Esophagus mucosa (tissue), 1 donor: ENCODE results near the gene PGAM5. TPM values are rescaled to one million over a fixed set of nuclear protein-coding genes. Genes with fewer than 3 reads are reported as not detected.
"Not testable (repeated sequence)": the region's sequence is repeated elsewhere in the genome, so short reads cannot be mapped to it uniquely, and the experiment has no call there.

ENCODE experiments used
- ATAC-seq: fragments of 200-7000 bp; cut with Tn5 transposase; one replicate; pipeline ENCODE4 v1.9.1; 2020
- total RNA-seq: library from RNA; stranded (reverse); gene quantifications from one replicate; pipeline ENCODE4 v1.2.4, GENCODE V29; 2023
- donor health status: DM: yes; HTN: yes; CAD: no.

PGAM5 gene
- total RNA-seq, 1 donor from 2014 or later: 49.8 TPM

GRCh38 chr12:132753670-132754069 is 43.0 kb downstream of the PGAM5 start:
- not testable (repeated sequence) for ATAC-seq

GRCh38 chr12:132754160-132754932 is 43.7 kb downstream of the PGAM5 start:
- ATAC-seq: no peak

GRCh38 chr12:132758825-132759224 is 48.2 kb downstream of the PGAM5 start:
- ATAC-seq: not testable (repeated sequence)

GRCh38 chr12:132759359-132759758 is 48.7 kb downstream of the PGAM5 start:
- no peak for ATAC-seq

- ATAC-seq: peak; percentile 44
Measured at GRCh38 chr12:132761032-132761920, 50.6 kb downstream of the PGAM5 start, which contains the start of gene ANKLE2. Gene ANKLE2, minus strand, starts transcription at chr12:132761832. Its CDS starts 34 bp downstream, at chr12:132761798.

- peak; percentile 92 for ATAC-seq
Measured at GRCh38 chr12:132761921-132762583, 51.4 kb downstream of the PGAM5 start.

- ATAC-seq: no peak
Measured at GRCh38 chr12:132764231-132764630, 53.6 kb downstream of the PGAM5 start.

DNA sequence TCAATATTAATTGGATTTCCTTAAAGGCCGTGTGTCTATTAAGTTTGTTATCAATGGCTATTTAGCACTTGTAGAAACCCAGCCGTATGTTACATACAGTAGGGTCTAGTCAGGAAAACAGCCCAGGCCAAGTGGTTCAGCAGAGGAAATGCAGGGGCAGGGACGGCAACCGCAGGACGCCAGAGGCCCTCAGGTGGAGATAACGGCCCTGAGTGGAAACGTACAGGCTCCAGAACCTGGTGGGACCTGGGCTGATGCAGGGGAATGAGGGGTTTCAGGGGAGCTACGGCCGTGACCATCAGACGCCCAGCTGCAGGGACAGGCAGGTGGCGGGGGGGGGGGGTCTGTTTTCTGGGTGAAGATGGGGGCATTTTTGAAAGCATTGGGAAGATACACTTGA is 54.7 kb downstream of the PGAM5 start:
- ATAC-seq: no peak

DNA sequence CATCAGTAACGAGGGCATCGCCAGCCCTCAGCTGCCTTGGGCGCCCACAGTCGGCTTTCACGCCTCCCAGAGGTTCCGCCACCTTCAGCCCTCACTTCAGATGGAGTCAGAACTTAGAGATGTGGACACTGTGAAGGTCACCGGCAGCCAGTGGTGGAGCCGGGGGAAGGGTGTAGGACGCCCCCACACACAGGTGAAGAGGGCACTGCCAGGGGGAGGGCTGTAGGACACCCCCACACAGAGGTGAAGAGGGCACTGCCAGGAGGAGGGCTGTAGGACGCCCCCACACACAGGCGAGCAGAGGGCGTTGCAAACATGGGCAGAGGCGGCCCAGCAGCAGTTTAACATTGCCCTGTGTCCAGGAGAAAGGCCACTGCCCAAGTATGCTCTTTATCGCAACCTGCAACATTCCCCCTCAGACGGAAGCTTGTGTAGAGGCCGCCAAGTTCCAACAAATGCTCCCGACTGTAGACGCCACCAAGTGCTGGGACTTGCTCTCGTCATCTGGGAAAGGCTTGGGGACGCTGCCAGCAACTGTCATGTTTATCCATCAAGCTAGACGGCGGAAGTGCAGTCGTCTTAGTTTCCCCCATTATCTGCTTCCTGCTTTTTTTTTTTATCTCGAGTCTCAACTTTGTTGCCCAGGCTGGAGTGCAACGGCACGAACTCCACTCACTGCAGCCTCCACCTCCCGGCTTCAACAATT is 55.9 kb downstream of the PGAM5 start:
- no peak for ATAC-seq

DNA sequence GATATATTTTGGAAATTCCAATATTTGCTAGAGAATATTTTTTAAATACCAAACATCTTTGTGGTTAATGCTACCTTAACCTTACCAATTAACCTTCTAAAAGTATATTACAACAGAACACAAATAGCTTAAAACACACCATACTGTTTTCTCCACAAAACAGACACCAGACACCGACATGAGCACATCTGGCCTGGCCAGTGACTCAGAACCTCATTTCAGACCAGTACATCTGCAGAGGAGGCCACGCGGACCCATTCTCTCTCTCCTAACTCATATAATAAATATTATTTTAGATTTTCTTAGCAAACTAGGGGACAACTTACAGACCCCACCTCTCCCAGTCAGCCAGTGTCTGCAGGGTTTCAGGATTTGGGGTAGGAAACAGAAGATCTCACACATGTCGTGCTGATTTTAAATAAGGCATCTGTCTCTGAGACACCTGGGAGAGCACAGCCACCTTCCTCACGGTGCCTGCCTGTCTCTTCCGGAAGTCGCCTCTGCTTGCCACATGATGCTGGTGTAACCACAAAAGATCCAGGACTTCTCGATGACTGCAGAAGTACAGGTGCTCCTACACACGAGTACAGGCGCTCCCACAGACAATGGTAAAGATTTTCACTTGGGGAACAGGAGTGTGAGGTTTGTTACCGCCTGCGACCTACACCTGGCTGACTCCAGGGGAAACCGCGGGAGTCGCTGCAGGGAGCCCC is 60.6 kb downstream of the PGAM5 start:
- ATAC-seq: peak; percentile 12

Other genes starting within 250 kb of the PGAM5 start
- 26.1 TPM for gene FBRSL1, start 220.7 kb upstream of the PGAM5 start, total RNA-seq
- 0.32 TPM for gene LRCOL1, start 100.3 kb upstream of the PGAM5 start, total RNA-seq
- not detected for gene P2RX2, start 92.1 kb upstream of the PGAM5 start, total RNA-seq
- gene POLE, start 23.5 kb upstream of the PGAM5 start, total RNA-seq: 23.4 TPM
- gene PXMP2, start 23.3 kb upstream of the PGAM5 start, total RNA-seq: 12.3 TPM
- gene ANKLE2, start 51.0 kb downstream of the PGAM5 start, total RNA-seq: 35.8 TPM
- 31.2 TPM for gene GOLGA3, start 118.0 kb downstream of the PGAM5 start, total RNA-seq
- gene CHFR, start 176.8 kb downstream of the PGAM5 start, total RNA-seq: 30.6 TPM
- gene ZNF605, start 245.5 kb downstream of the PGAM5 start, total RNA-seq: 5.3 TPM